ENCODE data around the gene CHORDC1. TPM values are rescaled to one million over a fixed set of nuclear protein-coding genes. Genes with fewer than 3 reads are reported as not detected.

The CHORDC1 gene
- total and polyA plus RNA-seq, 2 of the 13 experiments (the other 11 are each of a cell fraction or from before 2014, with no cell fraction given), result 19.1 to 73.5 TPM

- TF ChIP-seq ZNF564 (CRISPR knock-in tag; IDR thresholded peaks at IDR 0.05), result peak; percentile 59; the same call in 1 of the 2 replicates
- no peak for TF ChIP-seq E2F1 (CRISPR knock-in tag; IDR thresholded peaks at IDR 0.05)
- no peak for TF ChIP-seq ZEB1 (IDR thresholded peaks at IDR 0.05; ENCODE audit: insufficient replicate concordance, low read depth)
- peak; percentile 47; the same call in 1 of the 2 replicates for TF ChIP-seq ZNF142 (CRISPR knock-in tag; IDR thresholded peaks at IDR 0.05)
- no peak for TF ChIP-seq MAFK (conservative IDR thresholded peaks at IDR 0.05 in 1 of 2, IDR thresholded peaks at IDR 0.05 in 1 of 2; ENCODE audit: low read length in 2 of 2)
- peak; percentile 87; the same call in 1 of the 2 replicates for TF ChIP-seq YEATS2 (CRISPR knock-in tag; IDR thresholded peaks at IDR 0.05; ENCODE audit: borderline replicate concordance)
- no peak for TF ChIP-seq NCOA5 (CRISPR knock-in tag; IDR thresholded peaks at IDR 0.05)
- no peak for TF ChIP-seq PAWR (CRISPR knock-in tag; IDR thresholded peaks at IDR 0.05; ENCODE audit: borderline replicate concordance)
- no peak; the same call in 1 of the 2 replicates for TF ChIP-seq HES4 (CRISPR knock-in tag; IDR thresholded peaks at IDR 0.05; ENCODE audit: borderline replicate concordance)
- 0 out of 2 replicates have a peak, but pooled peaks have one; percentile 15 for TF ChIP-seq ZNF761 (CRISPR knock-in tag; conservative IDR thresholded peaks at IDR 0.05)
- TF ChIP-seq ZNF431 (CRISPR knock-in tag; IDR thresholded peaks at IDR 0.05; ENCODE audit: borderline replicate concordance, low read depth), result 0 out of 2 replicates have a peak, but pooled peaks have one; percentile 26
- peak; percentile 91 for TF ChIP-seq POGZ (CRISPR knock-in tag; IDR thresholded peaks at IDR 0.05)
- no peak for TF ChIP-seq PLRG1 (conservative IDR thresholded peaks at IDR 0.05)
- TF ChIP-seq TGIF2 (CRISPR knock-in tag; IDR thresholded peaks at IDR 0.05), result peak; percentile 56; the same call in 1 of the 2 replicates
- TF ChIP-seq TBX2 (CRISPR knock-in tag; IDR thresholded peaks at IDR 0.05; ENCODE audit: borderline replicate concordance), result peak; percentile 79
- TF ChIP-seq KDM6A (CRISPR knock-in tag; IDR thresholded peaks at IDR 0.05; ENCODE audit: low read depth), result no peak
- TF ChIP-seq TEAD3 (CRISPR knock-in tag; optimal IDR thresholded peaks at IDR 0.05; ENCODE audit: borderline replicate concordance), result peak; percentile 4
- peak; percentile 66; the same call in 1 of the 2 replicates for TF ChIP-seq WIZ (CRISPR knock-in tag; IDR thresholded peaks at IDR 0.05)
- TF ChIP-seq ZNF605 (CRISPR knock-in tag; IDR thresholded peaks at IDR 0.05), result peak; percentile 64; the same call in 1 of the 2 replicates
- TF ChIP-seq SP2 (CRISPR knock-in tag; IDR thresholded peaks at IDR 0.05), result peak; percentile 41; the same call in 1 of the 2 replicates
- peak; percentile 60; the same call in 1 of the 2 replicates for TF ChIP-seq ZNF451 (CRISPR knock-in tag; IDR thresholded peaks at IDR 0.05)
- TF ChIP-seq MED13 (CRISPR knock-in tag; IDR thresholded peaks at IDR 0.05), result no peak
- 0 out of 2 replicates have a peak, but pooled peaks have one; percentile 67 for TF ChIP-seq ZBTB42 (CRISPR knock-in tag; IDR thresholded peaks at IDR 0.05)
Observed at GRCh38 chr11:90222459-90223247, at the start of gene CHORDC1 (continued).
